ENCODE data around the gene HOMER2. TPM values are rescaled to one million over a fixed set of nuclear protein-coding genes. Genes with fewer than 3 reads are reported as not detected.
A peak's percentile ranks its signal among the peaks of the same experiment; 100 is the strongest.

HOMER2 gene
- polyA plus RNA-seq, 3 donors, result 0.92 to 2.4 (median 1.6) TPM

DNA sequence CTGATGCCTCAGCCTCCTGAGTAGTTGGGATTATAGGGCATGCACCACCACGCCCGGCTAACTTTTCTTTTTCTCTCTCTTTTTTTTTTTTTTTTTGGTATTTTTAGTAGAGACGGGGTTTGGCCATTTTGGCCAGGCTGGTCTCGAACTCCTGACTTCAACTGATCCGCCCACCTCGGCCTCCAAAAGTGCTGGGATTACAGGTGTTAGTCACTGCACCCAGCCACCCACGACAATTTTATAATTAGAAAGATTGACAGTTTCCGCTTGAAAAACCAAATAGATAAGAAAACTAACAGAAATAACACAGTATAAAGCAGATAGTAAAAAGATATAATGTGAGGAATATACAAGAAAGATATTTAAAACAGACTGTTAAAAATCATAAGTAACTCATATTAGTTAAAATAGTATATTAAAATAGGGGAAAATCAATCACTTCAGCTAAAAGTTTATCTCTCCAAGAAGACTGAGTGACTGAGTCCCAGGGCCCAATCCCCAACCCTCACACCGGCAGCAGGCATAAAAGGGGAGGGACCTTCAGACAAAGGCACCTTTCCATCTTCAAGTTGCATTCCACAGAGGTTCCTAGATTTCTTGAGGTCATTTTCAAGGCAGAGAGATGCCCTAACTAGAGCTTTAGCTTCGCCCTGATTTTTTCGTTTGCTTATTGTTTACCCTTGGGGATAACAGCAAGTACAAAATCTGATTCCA, 144.4 kb downstream of the HOMER2 start:
- no peak overlapping the region for H3K4me3 Mint-ChIP-seq
- Histone ChIP-seq H3K9me3 (replicated peaks in 1 of 2; ENCODE audit: control insufficient read depth in 1 of 2, insufficient read depth in 1 of 2, low read length in 2 of 2) (no peaks in the 10 kb centered on the region), H3K27ac (ENCODE audit: low read depth in 1 of 2, low read length in 2 of 2) (no peak overlapping the region), H3K27me3 (ENCODE audit: control insufficient read depth in 2 of 2, insufficient read depth in 2 of 2, low read length in 2 of 2) (no peaks in the 10 kb centered on the region), H4K20me1 (ENCODE audit: insufficient read depth, low read length) (peaks cover 30% of the 10 kb centered on the region), H2AFZ (ENCODE audit: insufficient read depth, low read depth, low read length, poor library complexity, severe bottlenecking) (no peak overlapping the region), H3K4me3 (replicated peaks in 1 of 3; ENCODE audit: low read depth in 2 of 3, low read length in 3 of 3) (no peak overlapping the region), H3K9ac (ENCODE audit: insufficient read depth, low read length, poor library complexity, severe bottlenecking) (no peak overlapping the region), H3K4me1 (ENCODE audit: control insufficient read depth in 1 of 2, insufficient read depth in 2 of 2, low read length in 2 of 2) (peaks cover 21 to 29% of the 10 kb centered on the region in 2 donors), H3K4me2 (replicated peaks; ENCODE audit: extremely low read depth, low read length, poor library complexity, severe bottlenecking) (no peak overlapping the region), H3K36me3 (replicated peaks in 1 of 2; ENCODE audit: control insufficient read depth in 1 of 2, insufficient read depth in 2 of 2, low read length in 2 of 2) (peaks cover 0 to 5% of the 10 kb centered on the region in 2 donors), H3K79me2 (ENCODE audit: insufficient read depth, low read length) (peaks cover 31% of the 10 kb centered on the region)
- 100% methylated on average over 2 of the region's 11 CpGs for WGBS (ENCODE audit: insufficient coverage)
- peaks cover 2 to 7% of the 10 kb centered on the region in 2 donors for H3K36me3 Mint-ChIP-seq
- H3K27ac Mint-ChIP-seq, result no peak overlapping the region
- TF ChIP-seq, protein P1, sequence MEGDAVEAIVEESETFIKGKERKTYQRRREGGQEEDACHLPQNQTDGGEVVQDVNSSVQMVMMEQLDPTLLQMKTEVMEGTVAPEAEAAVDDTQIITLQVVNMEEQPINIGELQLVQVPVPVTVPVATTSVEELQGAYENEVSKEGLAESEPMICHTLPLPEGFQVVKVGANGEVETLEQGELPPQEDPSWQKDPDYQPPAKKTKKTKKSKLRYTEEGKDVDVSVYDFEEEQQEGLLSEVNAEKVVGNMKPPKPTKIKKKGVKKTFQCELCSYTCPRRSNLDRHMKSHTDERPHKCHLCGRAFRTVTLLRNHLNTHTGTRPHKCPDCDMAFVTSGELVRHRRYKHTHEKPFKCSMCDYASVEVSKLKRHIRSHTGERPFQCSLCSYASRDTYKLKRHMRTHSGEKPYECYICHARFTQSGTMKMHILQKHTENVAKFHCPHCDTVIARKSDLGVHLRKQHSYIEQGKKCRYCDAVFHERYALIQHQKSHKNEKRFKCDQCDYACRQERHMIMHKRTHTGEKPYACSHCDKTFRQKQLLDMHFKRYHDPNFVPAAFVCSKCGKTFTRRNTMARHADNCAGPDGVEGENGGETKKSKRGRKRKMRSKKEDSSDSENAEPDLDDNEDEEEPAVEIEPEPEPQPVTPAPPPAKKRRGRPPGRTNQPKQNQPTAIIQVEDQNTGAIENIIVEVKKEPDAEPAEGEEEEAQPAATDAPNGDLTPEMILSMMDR (IDR thresholded peaks at IDR 0.05), result no peak
- H3K27me3 Mint-ChIP-seq (ENCODE audit: low read depth in 3 of 3), result peaks cover 0 to 3% (median 0%) of the 10 kb centered on the region in 3 donors
- intact Hi-C loops (cut with micrococcal nuclease), result loop anchor here in 1 of 2 donors (5.0 kb wide), 1 partner anchor 179 kb away; the partner anchor contains the start of gene RAMAC
- no peak for DNase-seq
- H3K4me1 Mint-ChIP-seq, result peaks cover 30% of the 10 kb centered on the region
- peaks cover 0 to 2% (median 0%) of the 10 kb centered on the region in 7 donors for H3K9me3 Mint-ChIP-seq

DNA sequence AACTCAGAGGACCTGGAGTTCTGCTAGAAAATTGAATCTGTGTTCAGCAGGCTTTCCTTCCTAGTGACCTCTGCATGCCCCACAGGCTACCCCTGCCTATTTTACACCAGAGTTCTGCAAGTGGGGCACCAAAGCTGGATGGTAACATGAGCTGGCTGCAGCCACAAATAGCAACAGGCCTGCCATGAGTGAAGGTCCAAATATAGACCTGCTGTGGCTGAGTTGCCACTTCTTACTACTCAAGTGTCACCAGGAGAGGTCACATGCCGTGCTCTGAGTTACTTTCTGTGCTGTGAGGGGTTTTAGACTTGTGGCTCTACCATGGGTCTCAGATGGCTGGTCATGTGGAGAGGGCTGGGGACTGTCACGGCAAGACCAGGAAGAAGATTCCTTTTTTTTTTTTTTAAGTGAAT, 146.5 kb downstream of the HOMER2 start, which contains the start of gene FSD2:
Gene FSD2, minus strand, starts transcription at position 76 of the 413 bp plus-strand sequence. CDS start 18,679 bp downstream, outside the sequence.
- peaks cover 9% of the 10 kb centered on the region for H4K20me1 ChIP-seq (ENCODE audit: insufficient read depth, low read length)
- no peak within 1 kb of the TSS for H3K27ac ChIP-seq (ENCODE audit: low read depth in 1 of 2, low read length in 2 of 2)
- H3K4me2 ChIP-seq (replicated peaks; ENCODE audit: extremely low read depth, low read length, poor library complexity, severe bottlenecking), result no peak within 1 kb of the TSS
- Mint-ChIP-seq H3K4me1 (peaks cover 16% of the 10 kb centered on the region), H3K36me3 (no peaks in the 10 kb centered on the region), H3K27me3 (ENCODE audit: low read depth in 3 of 3) (peaks cover 0 to 4% (median 4%) of the 10 kb centered on the region in 3 donors), H3K9me3 (peaks cover 0 to 3% (median 0%) of the 10 kb centered on the region in 7 donors), H3K27ac (peak within 1 kb of the TSS in 1 of 7 donors; percentile 23), H3K4me3 (no peak within 1 kb of the TSS)
- H2AFZ ChIP-seq (ENCODE audit: insufficient read depth, low read depth, low read length, poor library complexity, severe bottlenecking), result no peak within 1 kb of the TSS
- no peak within 1 kb of the TSS for H3K4me3 ChIP-seq (replicated peaks in 1 of 3; ENCODE audit: low read depth in 2 of 3, low read length in 3 of 3)
- no peaks in the 10 kb centered on the region for H3K27me3 ChIP-seq (ENCODE audit: control insufficient read depth in 2 of 2, insufficient read depth in 2 of 2, low read length in 2 of 2)
- H3K9ac ChIP-seq (ENCODE audit: insufficient read depth, low read length, poor library complexity, severe bottlenecking), result no peak within 1 kb of the TSS
- H3K36me3 ChIP-seq (replicated peaks in 1 of 2; ENCODE audit: control insufficient read depth in 1 of 2, insufficient read depth in 2 of 2, low read length in 2 of 2), result no peaks in the 10 kb centered on the region
- no peak for DNase-seq
- WGBS (ENCODE audit: insufficient coverage), result 83% methylated on average over 1 of the region's 2 CpGs
- intact Hi-C loops (cut with micrococcal nuclease), result loop anchor here in 1 of 2 donors (5.0 kb wide), 1 partner anchor 181 kb away; the partner anchor contains the start of gene RAMAC
- peaks cover 11% of the 10 kb centered on the region for H3K79me2 ChIP-seq (ENCODE audit: insufficient read depth, low read length)
- no peaks in the 10 kb centered on the region for H3K9me3 ChIP-seq (replicated peaks in 1 of 2; ENCODE audit: control insufficient read depth in 1 of 2, insufficient read depth in 1 of 2, low read length in 2 of 2)
- peaks cover 7 to 9% of the 10 kb centered on the region in 2 donors for H3K4me1 ChIP-seq (ENCODE audit: control insufficient read depth in 1 of 2, insufficient read depth in 2 of 2, low read length in 2 of 2)
- TF ChIP-seq, protein P1 (IDR thresholded peaks at IDR 0.05), result no peak

Data from CD14-positive monocyte (primary cell).